Smooth muscle cell (in vitro differentiated cells): ENCODE results near the gene C2orf66. TPM values are rescaled to one million over a fixed set of nuclear protein-coding genes. Genes with fewer than 3 reads are reported as not detected.

Experiments used
- DNase-seq: peaks from one replicate; lab custom pipeline; 2025; ENCODE audit not compliant: unreplicated experiment; lab: John Stamatoyannopoulos, UW
- H2AFZ ChIP-seq: fragments of 200-600 bp; sonication (generic); 2 replicates; pipeline ENCODE4 v1.6.0; 2016; ENCODE audit warnings: antibody characterized with exemption, low read depth, mild to moderate bottlenecking
- H3F3A ChIP-seq: fragments of 200-600 bp; sonication (generic); 2 replicates; pipeline ENCODE4 v1.6.0; 2017; ENCODE audit warnings: antibody characterized with exemption, low read depth
- H3K27ac ChIP-seq: fragments of 200-600 bp; sonication (generic); 2 replicates; pipeline ENCODE4 v1.5.1; 2016; ENCODE audit warnings: low read depth, mild to moderate bottlenecking
- H3K27me3 ChIP-seq: fragments of 200-600 bp; sonication (generic); 2 replicates; pipeline ENCODE4 v1.6.1; 2016; ENCODE audit warnings: low read depth, mild to moderate bottlenecking
- H3K36me3 ChIP-seq: fragments of 200-600 bp; sonication (generic); 2 replicates; pipeline ENCODE4 v1.5.1; 2016; ENCODE audit warnings: low read depth
- H3K4me1 ChIP-seq: fragments of 200-600 bp; sonication (generic); 2 replicates; pipeline ENCODE4 v1.5.1; 2016; ENCODE audit warnings: low read depth
- H3K4me2 ChIP-seq: fragments of 200-600 bp; sonication (generic); 2 replicates; pipeline ENCODE4 v1.6.0; 2016; ENCODE audit warnings: mild to moderate bottlenecking
- H3K4me3 ChIP-seq: fragments of 200-600 bp; sonication (generic); 2 replicates; pipeline ENCODE4 v1.5.1; 2016; ENCODE audit warnings: mild to moderate bottlenecking
- H3K79me2 ChIP-seq: fragments of 200-600 bp; sonication (generic); 2 replicates; pipeline ENCODE4 v1.6.0; 2016; ENCODE audit warnings: low read depth, mild to moderate bottlenecking
- H3K9ac ChIP-seq: fragments of 200-600 bp; sonication (generic); 2 replicates; pipeline ENCODE4 v1.6.0; 2016; ENCODE audit warnings: low read depth
- H3K9me3 ChIP-seq: fragments of 200-600 bp; sonication (generic); replicated peaks from 2 replicates; pipeline ENCODE4 v1.5.1; 2016; ENCODE audit warnings: low read depth
- H4K20me1 ChIP-seq: fragments of 200-600 bp; sonication (generic); 2 replicates; pipeline ENCODE4 v1.6.0; 2016; ENCODE audit warnings: low read depth
- WGBS: methylation state at CpG from one replicate; pipeline ENCODE4 v1.1.7; 2016; ENCODE audit warnings: low lambda C conversion rate; 5-methylcytosine and 5-hydroxymethylcytosine counted together
- polyA plus RNA-seq: library from polyadenylated mRNA; unstranded; fragments of >200 nt; fragmentation: Nextera tagmentation; extraction: Ambion mirVana; gene quantifications from 2 replicates; pipeline ENCODE4 v1.2.1, GENCODE V29; 2016
- total RNA-seq: library from RNA; depleted of rRNA; stranded (reverse); fragments of >200 nt; gene quantifications from 2 replicates; pipeline ENCODE4 v1.2.3, GENCODE V29; 2014
- TF ChIP-seq, protein P1 (sequence below): fragments of 200-600 bp; sonication (generic); IDR thresholded peaks from 2 replicates; pipeline ENCODE4 v1.5.1; 2017; ENCODE audit warnings: borderline replicate concordance, mild to moderate bottlenecking, antibody characterized with exemption; ENCODE audit not compliant: insufficient read depth, poor library complexity, severe bottlenecking

Gene C2orf66
- total RNA-seq (0.76 and 1.2 TPM in 2 replicates), polyA plus RNA-seq (not detected in 2 replicates)

DNA sequence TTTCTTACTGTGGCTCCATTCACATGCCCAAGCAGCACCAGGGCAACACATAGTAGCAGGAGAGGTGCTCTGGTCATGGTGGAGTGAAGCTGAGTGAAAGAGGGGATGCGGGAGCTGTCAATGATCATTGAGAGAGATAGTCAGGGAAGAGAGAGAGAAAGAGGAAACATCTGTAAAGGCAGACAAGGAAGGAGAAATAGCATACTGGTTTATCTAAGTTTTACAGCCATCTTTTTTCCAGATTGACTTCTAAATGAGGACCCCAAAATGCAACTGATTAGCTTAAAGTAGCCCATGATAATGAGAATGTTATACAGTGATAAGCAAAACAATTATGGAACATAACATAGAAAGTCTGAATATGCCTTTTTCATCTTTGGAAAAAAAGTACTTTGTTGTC lies at the start of gene C2orf66:
Gene C2orf66 (minus strand): TSS at position 96 of the 400 bp plus-strand sequence. CDS start 19 bp downstream, at position 77.
- peaks cover 26% of the 10 kb centered on the region for H3K27me3 ChIP-seq
- H3K4me1 ChIP-seq: no peaks in the 10 kb centered on the region
- H3K79me2 ChIP-seq: no peaks in the 10 kb centered on the region
- no peaks in the 10 kb centered on the region for H4K20me1 ChIP-seq
- H3K27ac ChIP-seq: no peak within 1 kb of the TSS
- no peaks in the 10 kb centered on the region for H3K9me3 ChIP-seq
- H3K9ac ChIP-seq: no peak within 1 kb of the TSS
- no peak for DNase-seq
- no peak within 1 kb of the TSS for H2AFZ ChIP-seq
- H3K36me3 ChIP-seq: no peaks in the 10 kb centered on the region
- H3F3A ChIP-seq: no peaks in the 10 kb centered on the region
- WGBS: 84% methylated on average over 1 of the region's 1 CpG
- TF ChIP-seq, protein P1, sequence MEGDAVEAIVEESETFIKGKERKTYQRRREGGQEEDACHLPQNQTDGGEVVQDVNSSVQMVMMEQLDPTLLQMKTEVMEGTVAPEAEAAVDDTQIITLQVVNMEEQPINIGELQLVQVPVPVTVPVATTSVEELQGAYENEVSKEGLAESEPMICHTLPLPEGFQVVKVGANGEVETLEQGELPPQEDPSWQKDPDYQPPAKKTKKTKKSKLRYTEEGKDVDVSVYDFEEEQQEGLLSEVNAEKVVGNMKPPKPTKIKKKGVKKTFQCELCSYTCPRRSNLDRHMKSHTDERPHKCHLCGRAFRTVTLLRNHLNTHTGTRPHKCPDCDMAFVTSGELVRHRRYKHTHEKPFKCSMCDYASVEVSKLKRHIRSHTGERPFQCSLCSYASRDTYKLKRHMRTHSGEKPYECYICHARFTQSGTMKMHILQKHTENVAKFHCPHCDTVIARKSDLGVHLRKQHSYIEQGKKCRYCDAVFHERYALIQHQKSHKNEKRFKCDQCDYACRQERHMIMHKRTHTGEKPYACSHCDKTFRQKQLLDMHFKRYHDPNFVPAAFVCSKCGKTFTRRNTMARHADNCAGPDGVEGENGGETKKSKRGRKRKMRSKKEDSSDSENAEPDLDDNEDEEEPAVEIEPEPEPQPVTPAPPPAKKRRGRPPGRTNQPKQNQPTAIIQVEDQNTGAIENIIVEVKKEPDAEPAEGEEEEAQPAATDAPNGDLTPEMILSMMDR: no peak
- H3K4me3 ChIP-seq: no peak within 1 kb of the TSS
- H3K4me2 ChIP-seq: no peak within 1 kb of the TSS

DNA sequence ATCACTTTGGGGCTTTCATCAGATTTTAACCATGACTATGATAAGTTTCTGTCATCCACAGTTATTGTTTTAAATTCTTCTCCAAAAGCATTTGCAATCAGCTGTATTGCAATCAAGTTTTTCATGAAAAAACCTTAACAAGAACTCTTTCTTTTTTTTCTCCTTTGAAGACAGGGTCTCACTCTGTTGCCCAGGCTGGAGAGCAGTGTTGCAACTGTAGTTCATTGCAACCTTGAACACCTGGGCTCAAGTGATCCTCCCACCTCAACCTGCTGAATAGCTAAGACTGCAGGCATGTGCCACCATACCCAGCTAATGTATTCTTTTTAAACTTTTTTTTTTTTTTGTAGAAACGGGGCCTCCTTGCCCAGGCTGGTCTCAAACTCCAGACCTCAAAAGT lies 45.5 kb upstream of the C2orf66 start:
- Histone ChIP-seq H3K4me1 (no peaks in the 10 kb centered on the region), H3K27me3 (peaks cover 27% of the 10 kb centered on the region), H3K79me2 (no peaks in the 10 kb centered on the region), H3K36me3 (peaks cover 1% of the 10 kb centered on the region), H2AFZ (no peak overlapping the region), H3K9ac (no peak overlapping the region), H3F3A (no peaks in the 10 kb centered on the region), H3K9me3 (peaks cover 5% of the 10 kb centered on the region), H3K4me2 (no peak overlapping the region), H4K20me1 (peaks cover 7% of the 10 kb centered on the region), H3K4me3 (no peak overlapping the region), H3K27ac (no peak overlapping the region)
- no peak for DNase-seq
- TF ChIP-seq, protein P1: no peak
- 96% methylated on average over 1 of the region's 1 CpG for WGBS

DNA sequence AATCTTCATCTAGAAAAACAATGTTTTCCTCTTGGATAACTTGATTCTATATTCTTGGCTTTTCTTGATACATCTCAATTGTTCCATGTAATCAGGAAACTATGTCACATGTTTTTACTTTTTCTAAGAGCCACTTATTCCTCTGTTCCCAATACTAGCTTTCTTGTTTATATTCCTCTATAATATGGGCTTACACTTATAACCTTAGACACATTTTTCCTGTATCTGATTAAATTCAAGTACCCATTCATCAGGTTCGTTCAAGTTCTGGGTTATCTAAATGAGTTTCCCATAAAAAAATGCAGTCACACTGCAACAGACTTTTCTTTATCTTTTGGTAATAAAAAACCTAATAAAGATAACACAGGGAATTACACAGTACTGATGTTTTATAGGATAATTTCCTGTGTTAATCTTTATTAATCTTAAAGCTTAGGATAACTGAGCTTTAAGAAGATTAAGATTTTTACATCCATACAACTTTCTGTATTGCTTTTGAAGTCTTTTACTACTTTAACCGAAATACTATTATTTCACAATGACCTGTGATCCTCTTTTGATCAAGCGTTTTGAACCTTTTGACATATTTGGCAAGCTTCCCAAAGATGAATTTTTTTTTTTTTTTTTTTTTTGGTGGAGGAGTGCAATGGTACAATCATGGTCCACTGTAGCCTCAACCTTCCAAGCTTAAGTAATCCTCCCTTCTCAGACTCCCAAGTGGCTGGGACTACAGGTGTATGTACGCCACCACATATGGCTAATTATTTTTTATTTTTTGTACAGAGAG lies 44.3 kb upstream of the C2orf66 start:
- WGBS: 50% methylated on average over 4 of the region's 4 CpGs
- Histone ChIP-seq H3K27me3 (peaks cover 27% of the 10 kb centered on the region), H3F3A (no peaks in the 10 kb centered on the region), H3K4me1 (no peaks in the 10 kb centered on the region), H3K9ac (no peak overlapping the region), H3K36me3 (no peaks in the 10 kb centered on the region), H3K27ac (no peak overlapping the region), H3K4me3 (no peak overlapping the region), H4K20me1 (peaks cover 7% of the 10 kb centered on the region), H3K4me2 (no peak overlapping the region), H3K79me2 (no peaks in the 10 kb centered on the region), H2AFZ (no peak overlapping the region), H3K9me3 (no peaks in the 10 kb centered on the region)
- TF ChIP-seq, protein P1: no peak
- DNase-seq: no peak

DNA sequence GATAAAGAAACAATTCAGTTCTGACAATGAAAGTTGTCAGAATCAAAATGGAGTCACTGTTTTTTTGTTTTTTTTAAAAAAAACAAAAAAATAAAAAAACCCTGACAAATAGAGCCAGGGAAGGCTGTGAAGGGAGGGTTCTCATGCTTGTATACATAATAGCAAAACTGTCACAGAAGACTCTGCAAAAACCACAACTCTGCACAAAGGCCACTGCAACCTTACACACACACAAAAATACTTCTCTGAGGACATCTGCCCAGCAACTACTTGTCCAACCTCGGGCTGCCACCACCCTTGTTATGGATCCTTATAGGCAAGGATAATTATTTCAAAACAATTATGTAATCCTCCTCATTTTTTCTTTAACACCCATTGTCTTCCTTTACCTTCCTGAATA lies 41.9 kb upstream of the C2orf66 start:
- no peak overlapping the region for H3K4me3 ChIP-seq
- no peak for DNase-seq

More for the DNA sequence above, 41.9 kb upstream of the C2orf66 start:
- TF ChIP-seq, protein P1: no peak
- H3K9me3 ChIP-seq: no peaks in the 10 kb centered on the region
- peaks cover 4% of the 10 kb centered on the region for H4K20me1 ChIP-seq
- H3K36me3 ChIP-seq: peaks cover 11% of the 10 kb centered on the region
- no peak overlapping the region for H3K27ac ChIP-seq
- H3K4me2 ChIP-seq: no peak overlapping the region
- H3K4me1 ChIP-seq: no peaks in the 10 kb centered on the region
- no peaks in the 10 kb centered on the region for H3K79me2 ChIP-seq
- H3K9ac ChIP-seq: no peak overlapping the region
- H3F3A ChIP-seq: no peaks in the 10 kb centered on the region
- H2AFZ ChIP-seq: no peak overlapping the region
- peaks cover 15% of the 10 kb centered on the region for H3K27me3 ChIP-seq
- WGBS: 96% methylated on average over 1 of the region's 1 CpG
